ENCODE results near the gene CLIP1.

Gene CLIP1

GRCh38 chr12:122354958-122355641 lies 67.4 kb downstream of the CLIP1 start:
- no peak for DNase-seq

GRCh38 chr12:122352394-122352793 lies 70.1 kb downstream of the CLIP1 start:
- DNase-seq, result no peak

GRCh38 chr12:122350141-122350848 lies 72.2 kb downstream of the CLIP1 start:
- no peak for DNase-seq

- DNase-seq, result no peak
Measured at GRCh38 chr12:122349078-122349477, 73.4 kb downstream of the CLIP1 start.

GRCh38 chr12:122348505-122348904 lies 74.0 kb downstream of the CLIP1 start:
- DNase-seq, result peak; percentile 39

GRCh38 chr12:122346054-122346453 lies 76.4 kb downstream of the CLIP1 start:
- DNase-seq, result no peak

- DNase-seq, result no peak
Measured at GRCh38 chr12:122345042-122345441, 77.4 kb downstream of the CLIP1 start.

GRCh38 chr12:122336015-122336946 lies 86.2 kb downstream of the CLIP1 start:
- peak; percentile 78 for DNase-seq

- no peak for DNase-seq
Measured at GRCh38 chr12:122333142-122334087, 89.1 kb downstream of the CLIP1 start.

- DNase-seq, result no peak
Measured at GRCh38 chr12:122327494-122328385, 94.7 kb downstream of the CLIP1 start.

- no peak for DNase-seq
Measured at GRCh38 chr12:122327014-122327413, 95.5 kb downstream of the CLIP1 start.

- DNase-seq, result peak; percentile 18
Measured at GRCh38 chr12:122326586-122326985, 95.9 kb downstream of the CLIP1 start.

GRCh38 chr12:122323311-122324019 lies 99.0 kb downstream of the CLIP1 start:
- no peak for DNase-seq

GRCh38 chr12:122322501-122322900 lies 100.0 kb downstream of the CLIP1 start:
- no peak for DNase-seq

- no peak for DNase-seq
Measured at GRCh38 chr12:122318607-122319605, 103.6 kb downstream of the CLIP1 start.

GRCh38 chr12:122312926-122313325 lies 109.5 kb downstream of the CLIP1 start:
- no peak for DNase-seq

GRCh38 chr12:122311696-122312095 lies 110.8 kb downstream of the CLIP1 start:
- no peak for DNase-seq

- no peak for DNase-seq
Measured at GRCh38 chr12:122310626-122311333, 111.7 kb downstream of the CLIP1 start.
